ENCODE data around the gene CATSPER1.

DNA sequence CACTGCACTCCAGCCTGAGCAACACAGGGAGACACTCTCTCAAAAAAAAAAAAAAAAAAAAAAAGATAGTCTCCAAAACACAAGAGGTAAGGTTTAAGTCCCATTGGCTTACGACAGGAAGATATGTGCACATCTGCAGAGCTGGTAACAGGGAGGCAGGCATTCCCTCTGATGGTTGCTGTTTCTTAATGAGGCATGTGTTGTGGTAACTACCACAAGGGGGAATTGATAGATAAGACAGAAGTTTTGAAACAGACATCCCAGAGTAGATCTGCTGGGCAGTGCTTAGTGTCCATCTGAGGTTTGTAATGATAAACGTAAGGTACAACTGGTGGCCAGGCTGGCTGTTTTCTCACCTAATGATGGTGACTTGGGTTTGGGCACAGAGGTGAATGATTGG lies 29.0 kb downstream of the CATSPER1 start:
- TF ChIP-seq EP300 (IDR thresholded peaks at IDR 0.05; ENCODE audit: borderline replicate concordance in 1 of 2, low read depth in 2 of 2, low read length in 2 of 2) (no peak), RAD21 (IDR thresholded peaks at IDR 0.05 in 1 of 2, conservative IDR thresholded peaks at IDR 0.05 in 1 of 2; ENCODE audit: low read depth in 2 of 2, low read length in 2 of 2) (no peak), SRF (IDR thresholded peaks at IDR 0.05; ENCODE audit: low read depth, low read length) (no peak), HDAC6 (IDR thresholded peaks at IDR 0.05; ENCODE audit: low read depth, low read length) (no peak), POLR2AphosphoS5 (IDR thresholded peaks at IDR 0.05; ENCODE audit: low read depth, low read length) (no peak), MAFK (IDR thresholded peaks at IDR 0.05; ENCODE audit: low read depth, low read length) (no peak), EGR1 (IDR thresholded peaks at IDR 0.05; ENCODE audit: borderline replicate concordance, low read depth, low read length) (no peak), BRCA1 (IDR thresholded peaks at IDR 0.05; ENCODE audit: low read depth, low read length) (no peak), GTF2F1 (IDR thresholded peaks at IDR 0.05; ENCODE audit: borderline replicate concordance, low read depth, low read length) (no peak), SIN3A (conservative IDR thresholded peaks at IDR 0.05 in 1 of 2, IDR thresholded peaks at IDR 0.05 in 1 of 2; ENCODE audit: low read depth in 1 of 2, low read length in 2 of 2) (no peak), TAF1 (IDR thresholded peaks at IDR 0.05; ENCODE audit: low read depth, low read length) (no peak)
- TF ChIP-seq, protein P1, sequence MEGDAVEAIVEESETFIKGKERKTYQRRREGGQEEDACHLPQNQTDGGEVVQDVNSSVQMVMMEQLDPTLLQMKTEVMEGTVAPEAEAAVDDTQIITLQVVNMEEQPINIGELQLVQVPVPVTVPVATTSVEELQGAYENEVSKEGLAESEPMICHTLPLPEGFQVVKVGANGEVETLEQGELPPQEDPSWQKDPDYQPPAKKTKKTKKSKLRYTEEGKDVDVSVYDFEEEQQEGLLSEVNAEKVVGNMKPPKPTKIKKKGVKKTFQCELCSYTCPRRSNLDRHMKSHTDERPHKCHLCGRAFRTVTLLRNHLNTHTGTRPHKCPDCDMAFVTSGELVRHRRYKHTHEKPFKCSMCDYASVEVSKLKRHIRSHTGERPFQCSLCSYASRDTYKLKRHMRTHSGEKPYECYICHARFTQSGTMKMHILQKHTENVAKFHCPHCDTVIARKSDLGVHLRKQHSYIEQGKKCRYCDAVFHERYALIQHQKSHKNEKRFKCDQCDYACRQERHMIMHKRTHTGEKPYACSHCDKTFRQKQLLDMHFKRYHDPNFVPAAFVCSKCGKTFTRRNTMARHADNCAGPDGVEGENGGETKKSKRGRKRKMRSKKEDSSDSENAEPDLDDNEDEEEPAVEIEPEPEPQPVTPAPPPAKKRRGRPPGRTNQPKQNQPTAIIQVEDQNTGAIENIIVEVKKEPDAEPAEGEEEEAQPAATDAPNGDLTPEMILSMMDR (IDR thresholded peaks at IDR 0.05; ENCODE audit: control extremely low read depth in 1 of 3, insufficient read depth in 1 of 3, low read depth in 1 of 3, low read length in 3 of 3), result no peak
